SH-SY5Y (cell line): ENCODE measurements around the gene P3H4.

Experiments used
- GATA2 ChIP-seq: IDR thresholded peaks from 2 replicates; pipeline ENCODE4 v1.6.1; 2011; ENCODE audit warnings: mild to moderate bottlenecking, low read depth, low read length
- GATA3 ChIP-seq: IDR thresholded peaks from 2 replicates; pipeline ENCODE4 v1.6.1; 2011; ENCODE audit warnings: low read depth, mild to moderate bottlenecking, low read length, moderate library complexity

P3H4 gene

DNA sequence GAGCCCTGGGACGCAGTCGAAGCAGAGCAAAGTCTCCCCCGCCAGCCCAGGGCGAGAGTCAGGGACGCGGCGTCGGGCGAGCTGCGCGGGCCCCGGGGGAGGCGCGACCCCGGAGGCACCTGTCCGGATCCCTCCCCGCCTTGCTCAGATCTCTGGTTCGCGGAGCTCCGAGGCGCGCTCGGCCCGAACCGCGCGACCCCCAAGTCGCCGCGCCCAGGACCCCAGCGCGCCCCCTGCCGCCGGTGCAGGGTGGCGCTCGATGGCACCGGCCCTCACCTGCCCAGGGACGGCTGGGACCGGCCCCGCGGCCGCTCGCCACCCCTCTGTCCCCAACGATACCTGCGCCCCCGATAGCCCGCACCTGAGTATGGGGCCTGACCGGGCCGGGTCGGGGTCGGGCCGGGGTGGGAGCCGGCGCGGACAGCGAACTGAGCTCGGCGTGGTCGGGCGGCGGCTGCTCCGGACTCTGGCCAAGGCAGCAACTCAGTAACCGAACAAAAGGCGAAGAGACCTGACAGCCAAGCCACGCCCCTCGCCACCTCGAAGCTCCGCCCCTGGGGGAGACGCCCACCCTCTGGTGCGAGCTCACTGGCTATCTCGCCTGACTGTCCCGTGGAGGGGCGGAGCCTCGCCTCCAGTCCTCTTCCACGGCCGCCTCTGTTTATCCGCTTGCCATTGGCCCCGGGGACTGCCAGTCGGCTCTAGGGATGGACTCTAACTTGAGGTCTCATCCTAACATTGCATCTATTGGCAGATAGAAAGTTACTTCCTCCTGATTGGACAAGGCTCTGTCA, 25.3 kb downstream of the P3H4 start, which contains the start of gene JUP:
TSS of gene JUP (minus strand) at position 485 of the 794 bp plus-strand sequence. CDS start 14,857 bp downstream, outside the sequence.
- TF ChIP-seq GATA2 (no peak), GATA3 (no peak)

- TF ChIP-seq GATA3: no peak
- TF ChIP-seq GATA2: no peak
These were observed 25.9 kb downstream of the P3H4 start for GRCh38 chr17:41785859-41786226.

DNA sequence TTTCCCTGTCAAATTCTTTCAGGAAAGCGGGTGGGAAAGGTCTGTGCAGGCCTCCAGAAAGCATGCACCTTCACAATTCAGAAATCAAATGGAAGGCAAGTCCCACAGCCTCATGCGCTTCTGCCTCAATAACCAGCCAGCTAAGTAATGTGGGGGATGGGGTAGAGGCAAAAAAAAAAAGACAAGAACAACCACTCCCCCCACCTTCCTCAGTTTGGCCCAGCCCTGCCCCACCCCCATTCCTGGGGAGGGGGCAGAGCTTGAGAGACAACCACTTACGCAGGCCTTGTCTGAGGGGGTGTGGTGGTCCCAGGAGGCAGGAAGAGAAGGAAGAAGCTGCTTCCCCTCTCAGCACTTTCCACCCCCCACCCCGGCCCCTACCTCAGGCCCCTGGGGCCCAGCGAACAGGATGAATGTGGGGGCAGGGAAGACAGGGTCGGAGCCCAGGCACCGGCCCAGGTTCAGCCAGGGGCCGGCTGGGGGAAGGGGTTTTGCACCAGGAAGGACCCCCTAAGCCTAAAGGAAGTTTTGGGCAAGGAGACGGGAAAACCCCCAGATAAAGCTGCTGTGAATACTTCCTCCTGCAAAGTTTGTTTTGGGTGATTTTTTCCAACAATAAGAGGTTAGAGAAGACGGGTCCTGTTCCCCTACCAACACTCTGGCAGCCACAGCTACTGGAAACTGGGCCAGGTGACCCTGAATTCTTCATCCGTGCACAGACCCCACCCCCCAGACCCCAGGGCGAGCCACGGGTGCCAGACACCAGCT, 26.5 kb downstream of the P3H4 start:
- TF ChIP-seq GATA3 (no peak), GATA2 (no peak)

DNA sequence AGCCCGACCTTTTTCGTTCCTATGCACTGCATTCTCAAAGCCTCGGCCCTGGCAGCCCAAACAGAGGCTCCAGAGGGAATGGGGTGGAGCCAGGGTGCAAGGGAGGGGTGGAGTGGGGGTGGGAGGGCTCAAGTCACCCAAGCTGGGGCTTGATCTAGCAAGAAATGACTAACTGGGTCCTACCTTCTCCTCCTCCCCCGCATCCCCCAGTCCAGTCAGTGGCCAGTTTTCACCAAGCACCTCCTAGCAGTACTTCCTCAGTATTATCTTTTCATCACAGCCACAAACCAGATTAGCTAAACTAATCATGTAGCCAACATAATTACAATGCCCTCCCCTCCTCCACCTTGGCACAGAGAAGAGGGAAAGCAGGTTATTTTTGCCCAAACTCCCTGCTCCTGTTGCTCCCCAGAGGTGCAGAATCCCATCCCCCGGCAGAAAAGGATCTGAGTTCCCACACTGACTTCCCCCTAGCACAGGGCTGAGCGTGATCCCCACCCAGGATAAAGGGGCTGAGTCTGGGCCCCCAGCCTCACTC, 27.5 kb downstream of the P3H4 start:
- TF ChIP-seq GATA3 (no peak), GATA2 (peak; percentile 59)

DNA sequence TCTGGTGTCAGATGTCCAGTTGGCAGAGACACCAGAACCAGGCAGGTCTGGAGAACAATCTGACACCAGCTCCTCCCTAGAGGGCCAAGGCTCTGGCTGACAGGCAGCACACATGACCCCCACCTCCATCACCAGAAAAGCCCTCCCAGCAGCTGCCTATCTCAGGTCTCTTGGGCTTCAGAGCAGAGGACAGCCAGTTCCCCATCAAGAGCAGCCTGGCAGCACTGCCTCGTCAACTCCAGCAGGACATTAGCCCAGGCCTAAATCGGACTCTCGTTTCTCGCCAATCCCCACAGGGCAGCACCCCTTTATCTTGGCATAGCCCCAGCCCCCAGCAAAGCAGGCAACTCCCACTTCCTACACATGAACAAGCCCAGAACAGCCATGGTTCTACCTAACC, 29.6 kb downstream of the P3H4 start:
- TF ChIP-seq GATA3: no peak
- no peak for TF ChIP-seq GATA2

- TF ChIP-seq GATA3 (no peak), GATA2 (no peak)
These were observed 30.2 kb downstream of the P3H4 start for GRCh38 chr17:41781404-41782110.

- no peak for TF ChIP-seq GATA2
- TF ChIP-seq GATA3: no peak
These were observed 31.8 kb downstream of the P3H4 start for GRCh38 chr17:41779954-41780353.

- TF ChIP-seq GATA2 (no peak), GATA3 (no peak)
These were observed 34.1 kb downstream of the P3H4 start for GRCh38 chr17:41777574-41778188.

DNA sequence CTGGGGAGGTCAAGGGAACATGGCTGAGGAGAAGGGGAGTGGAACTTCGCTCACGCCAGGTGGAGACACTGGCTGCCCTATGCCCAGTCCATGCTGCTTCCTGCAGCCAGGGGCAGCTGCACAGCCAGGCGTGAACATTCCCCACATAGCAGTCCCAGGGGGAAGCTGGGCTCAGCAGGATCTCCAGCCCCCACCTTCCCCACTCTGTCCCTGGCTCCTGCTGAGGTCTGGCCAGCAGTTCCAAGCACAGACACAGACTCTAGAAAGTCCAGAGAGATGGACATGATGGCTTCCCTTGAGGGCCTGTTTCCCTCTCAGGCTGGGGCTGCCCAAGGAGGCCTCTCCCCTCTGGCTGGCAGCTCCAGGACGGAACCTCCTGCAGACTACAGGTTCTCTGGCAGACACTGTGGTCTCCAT, 34.6 kb downstream of the P3H4 start:
- TF ChIP-seq GATA2 (no peak), GATA3 (no peak)

GRCh38 chr17:41775394-41776226, 36.1 kb downstream of the P3H4 start:
- no peak for TF ChIP-seq GATA2
- no peak for TF ChIP-seq GATA3

GRCh38 chr17:41773731-41774193, 38.0 kb downstream of the P3H4 start:
- no peak for TF ChIP-seq GATA3
- TF ChIP-seq GATA2: no peak

GRCh38 chr17:41773190-41773588, 38.6 kb downstream of the P3H4 start:
- TF ChIP-seq GATA2 (no peak), GATA3 (no peak)

GRCh38 chr17:41772586-41773189, 39.1 kb downstream of the P3H4 start:
- TF ChIP-seq GATA3: no peak
- TF ChIP-seq GATA2: no peak
